ENCODE data around the gene STS.

STS gene
- total RNA-seq: 2.6 to 6.9 (median 4.9) reads per million in 9 experiments

DNA sequence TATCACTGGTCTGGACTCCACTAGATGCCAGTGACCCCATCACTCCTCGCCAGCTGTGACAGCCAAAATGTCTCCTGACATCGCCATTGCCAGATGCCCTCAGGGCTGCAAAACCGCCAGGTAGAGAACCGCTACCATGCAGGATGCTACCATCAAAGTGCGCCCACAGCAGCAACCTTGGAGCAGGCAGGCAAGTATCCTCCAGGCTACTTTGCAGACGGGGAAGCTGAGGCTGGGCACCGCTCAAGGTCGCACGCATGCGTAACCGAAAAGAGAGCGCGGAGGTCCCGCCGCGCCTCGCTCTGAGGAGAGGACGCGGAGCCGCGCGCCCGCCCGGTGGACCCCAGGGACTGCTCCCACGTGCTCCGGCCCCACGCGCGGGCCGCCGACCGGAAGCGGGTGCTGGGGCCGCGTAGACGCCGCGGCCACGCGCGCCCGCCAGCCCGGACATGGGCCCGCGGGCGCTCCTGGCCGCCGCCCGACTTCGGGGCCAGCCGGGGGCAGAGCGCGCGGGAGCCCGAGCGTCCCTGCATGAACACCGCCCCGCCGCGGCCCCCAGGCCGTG is at the start of gene STS:
Gene STS, plus strand, starts transcription at position 300 of the 565 bp plus-strand sequence. CDS start 105,488 bp downstream, outside the sequence.
- Mint-ChIP-seq H3K27me3 (no peaks in the 10 kb centered on the region), H3K9me3 (no peaks in the 10 kb centered on the region), H3K4me3 (peak within 1 kb of the TSS; percentile 81), H3K4me1 (ENCODE audit: low read depth in 2 of 2) (peaks cover 3 to 14% of the 10 kb centered on the region in 2 donors), H3K27ac (peak within 1 kb of the TSS; percentile 64 to 89), H3K36me3 (ENCODE audit: insufficient read depth) (peaks cover 19% of the 10 kb centered on the region)
- DNase-seq: peak in 2 of 3 experiments; percentile 8 to 22
- peak; percentile 48 for ATAC-seq (replicated peaks)

DNA sequence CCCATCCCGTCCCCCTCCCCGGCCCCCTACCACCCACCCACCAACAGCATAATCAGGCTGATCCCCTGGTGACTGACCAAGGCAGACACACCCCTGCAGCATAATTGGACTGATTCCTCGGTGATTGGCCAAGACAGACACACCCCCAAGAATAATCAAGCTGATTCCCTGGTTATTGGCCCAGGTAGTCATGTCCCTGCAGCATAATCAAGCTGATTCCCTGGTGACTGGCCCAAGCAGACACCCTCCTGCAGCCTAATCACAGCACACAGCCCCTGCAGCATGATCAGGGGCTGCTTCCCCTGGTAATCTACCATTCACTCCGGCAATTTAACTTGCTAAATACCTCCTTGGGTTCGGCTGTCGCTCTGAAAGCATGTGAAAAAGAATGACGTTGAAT is 47.5 kb upstream of the STS start:
- Mint-ChIP-seq H3K4me3 (no peak overlapping the region), H3K27me3 (no peaks in the 10 kb centered on the region), H3K27ac (no peak overlapping the region), H3K9me3 (no peaks in the 10 kb centered on the region), H3K4me1 (ENCODE audit: low read depth in 2 of 2) (peaks cover 9 to 10% of the 10 kb centered on the region in 2 donors), H3K36me3 (ENCODE audit: insufficient read depth) (peaks cover 10% of the 10 kb centered on the region)
- ATAC-seq (replicated peaks) (no peak), DNase-seq (no peak)

DNA sequence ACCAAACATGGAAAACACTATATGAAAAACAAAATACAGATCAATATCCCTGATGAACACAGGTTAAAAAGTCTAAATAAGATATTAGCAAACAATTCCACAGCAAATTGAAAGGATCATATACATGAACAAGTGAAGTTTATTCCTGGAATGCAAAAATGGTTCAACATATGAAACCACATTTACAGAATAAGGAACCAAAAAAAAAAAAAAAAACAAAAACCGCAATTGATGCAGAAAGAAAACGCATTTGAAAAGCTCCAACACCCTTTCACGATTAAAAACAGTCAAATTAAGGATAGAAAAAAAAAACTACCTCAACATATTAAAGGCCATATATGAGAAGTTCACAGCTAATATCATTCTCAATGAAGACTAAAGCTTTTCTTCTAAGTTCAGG is 45.4 kb upstream of the STS start:
- Mint-ChIP-seq H3K4me3 (no peak overlapping the region), H3K27me3 (no peaks in the 10 kb centered on the region), H3K27ac (peak overlapping the region in 1 of 2 donors; percentile 49), H3K36me3 (ENCODE audit: insufficient read depth) (peaks cover 10% of the 10 kb centered on the region), H3K4me1 (ENCODE audit: low read depth in 2 of 2) (peaks cover 9 to 10% of the 10 kb centered on the region in 2 donors), H3K9me3 (no peaks in the 10 kb centered on the region)
- ATAC-seq (replicated peaks) (no peak), DNase-seq (no peak)

- H3K4me1 Mint-ChIP-seq (ENCODE audit: low read depth in 2 of 2): peaks cover 12 to 17% of the 10 kb centered on the region in 2 donors
- H3K36me3 Mint-ChIP-seq (ENCODE audit: insufficient read depth): peaks cover 9% of the 10 kb centered on the region
- no peak overlapping the region for H3K4me3 Mint-ChIP-seq
- H3K27me3 Mint-ChIP-seq: no peaks in the 10 kb centered on the region
- DNase-seq (no peak), ATAC-seq (replicated peaks) (no peak)
- H3K27ac Mint-ChIP-seq: no peak overlapping the region
- H3K9me3 Mint-ChIP-seq: no peaks in the 10 kb centered on the region
These were observed 40.9 kb upstream of the STS start for GRCh38 chrX:7106649-7107048.

DNA sequence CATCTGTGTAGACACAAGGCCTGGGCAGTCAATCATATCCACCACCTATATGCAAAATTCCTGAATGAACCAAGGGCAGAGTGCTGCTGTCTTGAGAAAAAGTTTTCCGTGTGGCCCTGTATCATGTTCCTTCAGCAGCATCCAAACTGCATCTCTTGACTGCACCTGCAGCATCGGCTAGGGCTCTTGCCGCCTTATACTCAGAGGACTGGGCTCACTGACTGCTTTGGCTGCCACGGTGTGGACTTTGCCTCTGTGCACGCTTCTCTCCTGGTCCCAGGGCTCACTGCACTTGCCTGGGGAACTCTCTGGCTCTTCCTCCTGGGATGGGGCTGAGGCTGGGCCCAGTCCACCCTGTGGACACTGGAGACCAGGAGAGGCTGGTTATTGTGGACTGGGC is 39.5 kb upstream of the STS start:
- no peak for ATAC-seq (replicated peaks)
- Mint-ChIP-seq H3K36me3 (ENCODE audit: insufficient read depth) (peaks cover 7% of the 10 kb centered on the region), H3K27ac (no peak overlapping the region), H3K27me3 (no peaks in the 10 kb centered on the region), H3K4me3 (no peak overlapping the region), H3K9me3 (no peaks in the 10 kb centered on the region), H3K4me1 (ENCODE audit: low read depth in 2 of 2) (peaks cover 14 to 18% of the 10 kb centered on the region in 2 donors)
- DNase-seq: no peak

DNA sequence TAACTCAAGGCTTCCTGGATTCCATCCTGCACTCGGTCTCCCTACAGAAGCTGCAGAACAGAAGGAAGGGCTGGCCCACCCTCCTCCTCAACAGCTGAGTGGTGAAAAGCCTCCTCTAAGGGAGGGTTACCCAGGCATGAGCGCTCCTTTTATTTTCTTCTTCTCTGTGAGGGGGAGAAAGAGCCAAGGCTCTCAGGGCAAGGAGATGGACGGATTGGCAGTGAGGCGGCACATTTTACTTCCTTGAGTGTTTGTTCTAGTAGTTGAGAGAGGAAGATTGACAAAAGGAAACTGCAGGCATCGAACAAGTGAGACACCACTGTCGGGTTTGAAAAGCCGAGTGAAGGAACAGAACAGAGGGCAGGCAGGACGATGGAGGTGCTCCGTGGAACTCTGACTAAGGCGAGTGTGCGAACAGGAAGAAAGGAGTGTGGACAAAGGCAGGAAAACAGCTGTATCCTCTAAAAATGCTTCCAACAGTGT is 38.4 kb upstream of the STS start:
- DNase-seq: no peak
- Mint-ChIP-seq H3K36me3 (ENCODE audit: insufficient read depth) (peaks cover 3% of the 10 kb centered on the region), H3K4me1 (ENCODE audit: low read depth in 2 of 2) (peaks cover 11 to 12% of the 10 kb centered on the region in 2 donors), H3K27ac (no peak overlapping the region), H3K9me3 (no peaks in the 10 kb centered on the region), H3K4me3 (no peak overlapping the region), H3K27me3 (no peaks in the 10 kb centered on the region)
- ATAC-seq (replicated peaks): no peak

DNA sequence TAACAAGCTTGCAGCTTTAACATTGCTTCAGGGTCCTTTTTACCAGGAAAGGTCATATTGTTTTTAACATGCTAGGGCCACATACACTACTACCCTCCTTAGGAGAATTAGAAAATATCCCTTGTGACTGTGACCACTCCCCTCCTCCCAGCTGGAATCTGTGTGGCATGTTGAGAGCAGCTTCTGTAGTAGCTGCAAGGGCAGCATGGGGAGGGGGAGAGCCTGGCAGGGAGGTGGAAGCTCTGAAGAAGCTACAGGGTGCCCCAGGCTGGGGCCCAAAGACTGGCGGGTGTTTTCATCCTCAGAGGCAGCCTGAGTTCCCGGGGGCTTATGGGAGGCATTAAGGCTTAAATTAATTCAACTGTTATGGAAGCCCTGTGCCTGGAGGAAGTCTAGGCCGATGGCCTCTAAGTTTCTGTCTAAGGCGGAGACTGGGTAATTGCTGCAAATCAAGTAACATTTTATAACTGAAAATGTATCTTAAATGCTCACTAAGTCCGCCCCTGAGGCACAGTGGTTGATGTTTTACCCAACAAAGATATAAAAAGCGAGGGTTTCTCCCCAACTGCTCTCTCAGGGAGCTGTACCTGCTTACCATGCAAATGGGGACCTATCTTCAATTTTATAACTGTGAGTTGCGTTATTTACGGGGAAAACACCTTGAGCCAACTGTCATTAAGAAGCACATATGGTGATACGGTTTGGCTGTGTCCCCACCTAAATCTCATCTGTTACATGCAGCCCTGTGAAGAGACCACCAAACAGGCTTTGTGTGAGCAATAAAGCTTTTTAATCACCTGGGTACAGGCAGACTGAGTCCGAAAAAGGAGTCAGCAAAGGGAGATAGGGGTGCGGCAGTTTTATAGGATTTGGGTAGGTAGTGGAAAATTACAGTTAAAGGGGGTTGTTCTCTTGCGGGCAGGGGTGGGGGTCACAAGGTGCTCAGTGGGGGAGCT is 37.4 kb upstream of the STS start:
- Mint-ChIP-seq H3K27me3 (no peaks in the 10 kb centered on the region), H3K9me3 (no peaks in the 10 kb centered on the region), H3K36me3 (ENCODE audit: insufficient read depth) (peaks cover 3% of the 10 kb centered on the region), H3K4me3 (peak overlapping the region in 1 of 2 donors; percentile 31), H3K4me1 (ENCODE audit: low read depth in 2 of 2) (peaks cover 11 to 16% of the 10 kb centered on the region in 2 donors), H3K27ac (peak overlapping the region; percentile 44 to 70)
- DNase-seq (no peak), ATAC-seq (replicated peaks) (no peak)

- no peak for ATAC-seq (replicated peaks)
- Mint-ChIP-seq H3K4me3 (peak overlapping the region in 1 of 2 donors; percentile 31), H3K27me3 (no peaks in the 10 kb centered on the region), H3K27ac (peak overlapping the region; percentile 44 to 70), H3K9me3 (no peaks in the 10 kb centered on the region), H3K36me3 (ENCODE audit: insufficient read depth) (peaks cover 3% of the 10 kb centered on the region), H3K4me1 (ENCODE audit: low read depth in 2 of 2) (peaks cover 15 to 18% of the 10 kb centered on the region in 2 donors)
- DNase-seq: no peak
These were observed 36.7 kb upstream of the STS start for GRCh38 chrX:7110821-7111276.

DNA sequence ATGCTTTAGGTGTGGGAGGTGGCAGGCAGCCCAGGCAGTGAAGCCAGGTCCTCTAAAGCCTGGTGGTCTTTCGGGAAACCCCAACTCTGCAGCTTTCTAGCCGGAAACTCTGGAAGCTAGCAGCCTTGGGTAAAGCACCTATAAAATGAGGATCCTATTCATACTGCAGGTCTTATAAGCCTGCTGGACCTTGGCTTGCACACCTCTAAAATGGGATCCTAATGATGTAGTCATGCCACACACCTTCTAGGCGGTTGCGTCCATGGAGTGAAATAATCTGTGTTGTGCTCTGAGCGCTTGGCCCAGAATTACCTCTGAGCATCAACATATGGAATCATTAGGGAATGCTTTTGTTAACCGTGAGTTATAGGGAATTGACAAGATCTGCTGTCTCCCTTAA is 36.0 kb upstream of the STS start:
- peaks cover 3% of the 10 kb centered on the region for H3K36me3 Mint-ChIP-seq (ENCODE audit: insufficient read depth)
- H3K27me3 Mint-ChIP-seq: no peaks in the 10 kb centered on the region
- no peaks in the 10 kb centered on the region for H3K9me3 Mint-ChIP-seq
- DNase-seq (no peak), ATAC-seq (replicated peaks) (no peak)
- H3K4me3 Mint-ChIP-seq: no peak overlapping the region
- H3K27ac Mint-ChIP-seq: peak overlapping the region in 1 of 2 donors; percentile 44
- H3K4me1 Mint-ChIP-seq (ENCODE audit: low read depth in 2 of 2): peaks cover 15 to 18% of the 10 kb centered on the region in 2 donors

- Mint-ChIP-seq H3K27me3 (no peaks in the 10 kb centered on the region), H3K9me3 (no peaks in the 10 kb centered on the region), H3K4me3 (no peak overlapping the region), H3K36me3 (ENCODE audit: insufficient read depth) (peaks cover 3% of the 10 kb centered on the region), H3K4me1 (ENCODE audit: low read depth in 2 of 2) (peaks cover 15 to 18% of the 10 kb centered on the region in 2 donors), H3K27ac (no peak overlapping the region)
- ATAC-seq (replicated peaks) (no peak), DNase-seq (no peak)
These were observed 35.4 kb upstream of the STS start for GRCh38 chrX:7112071-7112470.

- Mint-ChIP-seq H3K4me3 (no peak overlapping the region), H3K27ac (no peak overlapping the region), H3K9me3 (no peaks in the 10 kb centered on the region), H3K4me1 (ENCODE audit: low read depth in 2 of 2) (peaks cover 18 to 25% of the 10 kb centered on the region in 2 donors), H3K27me3 (no peaks in the 10 kb centered on the region), H3K36me3 (ENCODE audit: insufficient read depth) (no peaks in the 10 kb centered on the region)
- ATAC-seq (replicated peaks): no peak
- DNase-seq: no peak
These were observed 32.0 kb upstream of the STS start for GRCh38 chrX:7115557-7115956.

- no peaks in the 10 kb centered on the region for H3K36me3 Mint-ChIP-seq (ENCODE audit: insufficient read depth)
- H3K27ac Mint-ChIP-seq: no peak overlapping the region
- no peaks in the 10 kb centered on the region for H3K27me3 Mint-ChIP-seq
- no peak for ATAC-seq (replicated peaks)
- DNase-seq: no peak
- H3K4me1 Mint-ChIP-seq (ENCODE audit: low read depth in 2 of 2): peaks cover 15 to 23% of the 10 kb centered on the region in 2 donors
- no peak overlapping the region for H3K4me3 Mint-ChIP-seq
- H3K9me3 Mint-ChIP-seq: no peaks in the 10 kb centered on the region
These were observed 31.4 kb upstream of the STS start for GRCh38 chrX:7116081-7116480.

- Mint-ChIP-seq H3K4me3 (no peak overlapping the region), H3K4me1 (ENCODE audit: low read depth in 2 of 2) (peaks cover 17 to 23% of the 10 kb centered on the region in 2 donors), H3K27ac (no peak overlapping the region), H3K9me3 (no peaks in the 10 kb centered on the region), H3K27me3 (no peaks in the 10 kb centered on the region), H3K36me3 (ENCODE audit: insufficient read depth) (no peaks in the 10 kb centered on the region)
- DNase-seq (no peak), ATAC-seq (replicated peaks) (no peak)
These were observed 29.9 kb upstream of the STS start for GRCh38 chrX:7117587-7117986.
